Middle frontal gyrus (tissue), 1 donor: ENCODE measurements around the gene USP5.

Source experiments
- DNase-seq: peaks from one replicate; pipeline ENCODE4 v3.0.0-alpha.2; 2015; ENCODE audit warnings: low spot score; ENCODE audit errors: extremely low spot score

Gene USP5

DNA sequence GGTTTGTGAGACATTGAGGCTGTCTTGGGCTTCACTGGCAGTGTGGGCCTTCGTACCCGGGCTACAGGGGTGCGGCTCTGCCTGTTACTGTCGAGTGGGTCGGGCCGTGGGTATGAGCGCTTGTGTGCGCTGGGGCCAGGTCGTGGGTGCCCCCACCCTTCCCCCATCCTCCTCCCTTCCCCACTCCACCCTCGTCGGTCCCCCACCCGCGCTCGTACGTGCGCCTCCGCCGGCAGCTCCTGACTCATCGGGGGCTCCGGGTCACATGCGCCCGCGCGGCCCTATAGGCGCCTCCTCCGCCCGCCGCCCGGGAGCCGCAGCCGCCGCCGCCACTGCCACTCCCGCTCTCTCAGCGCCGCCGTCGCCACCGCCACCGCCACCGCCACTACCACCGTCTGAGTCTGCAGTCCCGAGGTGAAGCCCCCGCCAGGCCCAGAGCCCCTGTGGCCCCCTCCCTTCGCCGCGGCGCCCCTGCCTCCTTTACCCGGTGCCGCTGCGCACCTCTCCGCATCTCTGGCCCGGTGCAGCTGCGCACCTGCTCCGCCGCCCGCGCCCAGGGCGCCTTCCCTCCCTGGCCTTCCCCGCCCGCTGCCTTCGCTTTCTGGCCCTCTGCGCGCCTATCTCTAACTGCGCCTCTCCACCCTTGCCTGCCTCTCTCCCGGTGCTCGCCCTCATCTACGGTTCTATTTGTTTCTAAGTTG, 62.4 kb downstream of the USP5 start, which contains the start of gene ENO2:
TSS of gene ENO2 (plus strand) at position 335 of the 701 bp plus-strand sequence. CDS start 1,253 bp downstream, outside the sequence.
- DNase-seq: no peak

DNA sequence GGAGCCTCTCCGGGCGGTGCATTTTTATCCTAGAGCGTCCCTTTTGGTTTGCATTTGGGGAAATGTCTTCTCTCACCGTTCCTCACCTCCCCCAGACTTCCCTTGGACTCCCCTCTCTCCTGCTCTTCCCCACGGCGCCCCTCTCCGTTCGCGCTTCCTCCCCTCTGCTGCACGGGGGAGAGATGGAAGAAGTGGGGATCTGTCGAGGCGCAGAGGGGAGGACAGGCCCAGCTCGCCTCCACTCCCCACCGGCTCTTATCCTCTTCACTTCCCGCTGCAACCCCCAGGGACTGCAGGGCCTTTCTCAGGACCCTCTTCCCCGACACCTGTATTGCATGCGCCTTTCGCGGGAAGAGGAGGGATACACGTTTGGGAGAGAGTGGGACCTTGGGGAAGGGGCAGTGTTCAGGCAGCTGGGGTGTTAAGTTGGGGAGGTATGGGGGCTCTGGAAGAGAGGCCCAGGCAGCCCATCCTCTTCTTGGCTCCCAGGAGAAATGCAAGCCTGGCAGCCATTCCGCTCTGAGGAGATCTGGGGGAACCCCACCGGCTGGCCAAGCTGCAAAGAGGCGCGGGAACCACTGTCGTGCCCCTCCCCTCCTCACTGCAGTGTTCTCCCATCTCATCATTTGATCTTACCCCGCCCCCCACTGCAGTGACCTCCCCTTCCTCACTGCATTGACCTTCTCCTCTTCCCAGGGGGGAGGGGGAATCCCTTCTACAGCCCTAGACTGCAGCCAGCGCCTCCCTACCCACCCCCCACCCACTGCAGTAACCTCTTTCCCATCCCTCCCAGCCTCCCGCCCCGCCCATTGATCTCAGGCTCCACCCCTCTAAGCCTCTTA, 63.2 kb downstream of the USP5 start:
- DNase-seq: no peak

DNA sequence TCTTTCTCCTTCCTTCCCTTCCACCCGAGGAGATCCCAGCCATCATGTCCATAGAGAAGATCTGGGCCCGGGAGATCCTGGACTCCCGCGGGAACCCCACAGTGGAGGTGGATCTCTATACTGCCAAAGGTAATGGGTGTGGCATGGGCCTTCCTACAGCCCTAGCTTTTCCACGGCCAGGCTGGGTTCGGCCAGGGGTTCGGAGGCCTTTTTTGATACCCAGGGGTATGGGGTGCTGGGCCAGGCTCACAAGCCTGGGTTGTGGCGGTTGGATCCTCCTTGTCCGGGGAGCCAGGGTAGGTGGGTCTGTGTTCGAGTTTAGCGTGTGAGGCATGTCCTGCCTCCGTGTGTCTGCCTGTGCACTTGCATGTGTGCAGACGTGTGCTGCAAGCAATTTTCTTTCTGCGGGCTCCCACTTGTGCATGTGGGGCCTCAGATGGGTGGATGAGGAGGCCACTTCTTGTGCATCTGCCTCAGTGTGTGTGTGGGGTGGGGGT, 63.9 kb downstream of the USP5 start:
- DNase-seq: no peak
